Psoas muscle (tissue), 8 donors: ENCODE data around the gene DOCK1. TPM values are rescaled to one million over a fixed set of nuclear protein-coding genes. Genes with fewer than 3 reads are reported as not detected.

Experiments used
- ATAC-seq, 4 donors: fragments of 200-7000 bp; cut with Tn5 transposase; one replicate each; pipeline ENCODE4 v1.9.1; 2020; ENCODE audit warnings: moderate library complexity in 3 of 4, mild to moderate bottlenecking in 2 of 4
- DNase-seq, 2 donors: peaks; one replicate each; pipeline ENCODE4 v3.0.0-alpha.2; 2020
- H3K27ac ChIP-seq: fragments of 200-600 bp; one replicate; pipeline ENCODE4 v1.8.0; 2022
- H3K27me3 ChIP-seq, 3 donors: fragments of 200-600 bp in 1 of 3; one replicate each; pipeline versions ENCODE4 v1.6.1 to v1.8.0; 2013 to 2022; ENCODE audit warnings: low read length in 2 of 3, mild to moderate bottlenecking in 2 of 3, moderate library complexity in 1 of 3; ENCODE audit not compliant: insufficient read depth in 3 of 3
- H3K36me3 ChIP-seq, 2 donors: fragments of 200-600 bp in 1 of 2; one replicate each; pipeline versions ENCODE4 v1.6.1 to v1.8.0; 2013 to 2022; ENCODE audit warnings: low read depth in 1 of 2, mild to moderate bottlenecking in 1 of 2, moderate library complexity in 1 of 2; ENCODE audit not compliant: insufficient read depth in 1 of 2
- H3K4me1 ChIP-seq: fragments of 200-600 bp; one replicate; pipeline ENCODE4 v1.8.0; 2022
- H3K4me3 ChIP-seq: fragments of 200-600 bp; one replicate; pipeline ENCODE4 v1.8.0; 2022; ENCODE audit warnings: mild to moderate bottlenecking
- H3K9me3 ChIP-seq: fragments of 200-600 bp; one replicate; pipeline ENCODE4 v1.8.0; 2022
- CTCF ChIP-seq: fragments of 200-600 bp; IDR thresholded peaks from one replicate; pipeline ENCODE4 v1.8.0; 2022; ENCODE audit warnings: antibody characterized with exemption
- WGBS, 3 donors: extraction: QIAGEN DNeasy Blood & Tissue Kit; methylation state at CpG; one replicate each; pipeline versions ENCODE4 v1.1.6 to v1.1.7; 2013; 5-methylcytosine and 5-hydroxymethylcytosine counted together
- intact Hi-C, 2 donors: fragments of 100-400 bp; cut with DNase I; formaldehyde crosslinking; loops; one replicate each; pipeline versions ENCODE4 v1.11.0 to v1.14.2; 2022
- polyA plus RNA-seq, 3 donors: library from polyadenylated mRNA; stranded (reverse); fragments of 200-250 nt; gene quantifications; one replicate each; pipeline ENCODE4 v1.2.3, GENCODE V29; 2013
- total RNA-seq, 4 donors: library from RNA; stranded (reverse); fragmentation: NEBNext Ultra II Directional in 2 of 4; extraction: Animal tissue kit (Norgen Biotek cat#: 25700) in 2 of 4; gene quantifications; one replicate each; pipeline versions ENCODE4 v1.2.1 to v1.2.4, GENCODE V29; 2021 to 2023
- donor health status: healthy with polysubstance abuse.
- donor health status: DM: no; HTN: no; CAD: no; lungs with moderate emphysema.
- donor health status: Bipolar disorder and iron deficiency.
- donor health status: healthy.
- donor health status: DM: yes; HTN: yes; CAD: no.
- donor health status: DM: no; HTN: no; CAD: no.
- donor health status: DM: no; HTN: no; CAD: no.
- donor health status: DM: yes; HTN: yes; CAD: no.

DOCK1 gene
- total and polyA plus RNA-seq, 7 donors = 2.1 to 11.3 (median 5.4) TPM

- no peak for DNase-seq
- ATAC-seq = no peak
- Histone ChIP-seq H3K27me3 (no peaks in the 10 kb centered on the region), H3K4me1 (no peaks in the 10 kb centered on the region), H3K4me3 (no peak overlapping the region), H3K27ac (no peak overlapping the region), H3K9me3 (no peaks in the 10 kb centered on the region), H3K36me3 (peaks cover 0 to 16% of the 10 kb centered on the region in 2 donors)
- no peak for TF ChIP-seq CTCF
- intact Hi-C loops = no loop called here
- WGBS, 3 donors = 97 to 98% (median 97%) methylated on average over 4 of the region's 4 CpGs
Measured at GRCh38 chr10:127036987-127037386, 131.8 kb downstream of the DOCK1 start.

- WGBS, 3 donors = 96 to 97% (median 97%) methylated on average over 8 of the region's 8 CpGs
- peaks cover 0 to 15% of the 10 kb centered on the region in 2 donors for H3K36me3 ChIP-seq
Measured at GRCh38 chr10:127039435-127039834, 134.2 kb downstream of the DOCK1 start.

GRCh38 chr10:127040756-127041155, 135.5 kb downstream of the DOCK1 start:
- H3K9me3 ChIP-seq = no peaks in the 10 kb centered on the region
- DNase-seq (no peak), ATAC-seq (no peak)
- H3K4me1 ChIP-seq = no peaks in the 10 kb centered on the region
- no peak overlapping the region for H3K4me3 ChIP-seq
- WGBS, 3 donors = 82 to 92% (median 87%) methylated on average over 4 of the region's 4 CpGs
- no peak overlapping the region for H3K27ac ChIP-seq
- TF ChIP-seq CTCF = no peak
- intact Hi-C loops = no loop called here
- H3K36me3 ChIP-seq = peaks cover 0 to 10% of the 10 kb centered on the region in 2 donors
- no peaks in the 10 kb centered on the region for H3K27me3 ChIP-seq

More at GRCh38 chr10:127039435-127039834, 134.2 kb downstream of the DOCK1 start:
- Histone ChIP-seq H3K9me3 (no peaks in the 10 kb centered on the region), H3K4me1 (no peaks in the 10 kb centered on the region), H3K4me3 (no peak overlapping the region), H3K27ac (no peak overlapping the region), H3K27me3 (no peaks in the 10 kb centered on the region)
- DNase-seq (no peak), ATAC-seq (no peak)
- no peak for TF ChIP-seq CTCF
- intact Hi-C loops = no loop called here

GRCh38 chr10:127041552-127041951, 136.3 kb downstream of the DOCK1 start:
- WGBS, 3 donors = 82 to 86% (median 85%) methylated on average over 6 of the region's 6 CpGs
- H3K9me3 ChIP-seq = no peaks in the 10 kb centered on the region
- no peak overlapping the region for H3K27ac ChIP-seq
- no peak for DNase-seq
- H3K4me3 ChIP-seq = no peak overlapping the region
- H3K27me3 ChIP-seq = no peaks in the 10 kb centered on the region
- H3K4me1 ChIP-seq = no peaks in the 10 kb centered on the region
- ATAC-seq = no peak
- intact Hi-C loops = no loop called here
- H3K36me3 ChIP-seq = peaks cover 0 to 10% of the 10 kb centered on the region in 2 donors
- TF ChIP-seq CTCF = no peak

- Histone ChIP-seq H3K4me1 (no peaks in the 10 kb centered on the region), H3K9me3 (no peaks in the 10 kb centered on the region), H3K36me3 (peaks cover 0 to 10% of the 10 kb centered on the region in 2 donors), H3K27me3 (no peaks in the 10 kb centered on the region), H3K27ac (no peak overlapping the region), H3K4me3 (no peak overlapping the region)
- ATAC-seq (no peak), DNase-seq (no peak)
- TF ChIP-seq CTCF = no peak
- intact Hi-C loops = no loop called here
- 90 to 94% (median 92%) methylated on average over 9 of the region's 9 CpGs for WGBS, 3 donors
Measured at GRCh38 chr10:127043301-127043700, 138.1 kb downstream of the DOCK1 start.
